Naive B cell (primary cell): ENCODE data around the gene NECTIN2. TPM values are rescaled to one million over a fixed set of nuclear protein-coding genes. Genes with fewer than 3 reads are reported as not detected.

Experiments
- ATAC-seq, 2 donors: fragments of 150-1000 bp; cut with Tn5 transposase; 2 replicates each; pipeline ENCODE4 v1.10.0; 2021; ENCODE audit warnings: low read depth in 2 of 2, mild to moderate bottlenecking in 2 of 2, moderate library complexity in 2 of 2
- DNase-seq: peaks from one replicate; pipeline ENCODE4 v3.0.0; 2022
- H3K27ac Mint-ChIP-seq, 6 donors: one replicate each; pipeline ENCODE4 v1.8.0; 2020 to 2022; ENCODE audit warnings: mild to moderate bottlenecking in 6 of 6, mixed read lengths in 6 of 6, moderate library complexity in 5 of 6, inconsistent platforms in 2 of 6
- H3K27me3 Mint-ChIP-seq, 3 donors: one replicate each; pipeline ENCODE4 v1.8.0; 2021 to 2022; ENCODE audit warnings: mixed read lengths in 3 of 3, mild to moderate bottlenecking in 1 of 3
- H3K36me3 Mint-ChIP-seq, 2 donors: one replicate each; pipeline ENCODE4 v1.8.0; 2020 to 2022; ENCODE audit warnings: mixed read lengths in 2 of 2, inconsistent platforms in 1 of 2, mild to moderate bottlenecking in 1 of 2
- H3K4me1 Mint-ChIP-seq, 3 donors: one replicate each; pipeline ENCODE4 v1.8.0; 2020 to 2022; ENCODE audit warnings: mixed read lengths in 3 of 3, inconsistent platforms in 1 of 3, mild to moderate bottlenecking in 1 of 3, moderate library complexity in 1 of 3
- H3K4me3 Mint-ChIP-seq, 8 donors: one replicate each; pipeline ENCODE4 v1.8.0; 2020 to 2022; ENCODE audit warnings: mild to moderate bottlenecking in 8 of 8, mixed read lengths in 8 of 8, moderate library complexity in 8 of 8, inconsistent platforms in 2 of 8
- H3K9me3 Mint-ChIP-seq, 7 donors: one replicate each; pipeline ENCODE4 v1.8.0; 2020 to 2022; ENCODE audit warnings: mixed read lengths in 7 of 7, mild to moderate bottlenecking in 5 of 7, inconsistent platforms in 2 of 7, moderate library complexity in 1 of 7
- polyA plus RNA-seq, 6 donors: library from polyadenylated mRNA; unstranded; fragments of 300-500 nt; fragmentation: Illumina TruSeq; gene quantifications; one replicate each; pipeline ENCODE4 v1.2.3, GENCODE V29; 2021; ENCODE audit warnings: low read depth in 6 of 6

Gene NECTIN2
- not detected for polyA plus RNA-seq

- Mint-ChIP-seq H3K4me3 (peak within 1 kb of the TSS; percentile 80 to 95 (median 90)), H3K27me3 (peaks cover 12 to 53% (median 47%) of the 10 kb centered on the region in 3 donors), H3K4me1 (peaks cover 26 to 35% (median 29%) of the 10 kb centered on the region in 3 donors), H3K9me3 (peaks cover 0 to 9% (median 6%) of the 10 kb centered on the region in 7 donors), H3K27ac (peak within 1 kb of the TSS; percentile 12 to 94 (median 80)), H3K36me3 (peaks cover 0 to 12% of the 10 kb centered on the region in 2 donors)
- ATAC-seq (peak; percentile 52 to 57), DNase-seq (peak; percentile 51)
Observed at GRCh38 chr19:44845612-44846454, at the start of gene NECTIN2. NECTIN2 (plus strand) TSS chr19:44846297; CDS start chr19:44846526, 229 bp downstream.

GRCh38 chr19:44796701-44797115 lies 49.4 kb upstream of the NECTIN2 start:
- Mint-ChIP-seq H3K36me3 (no peaks in the 10 kb centered on the region), H3K27ac (peak overlapping the region in 1 of 6 donors; percentile 68), H3K4me3 (peak overlapping the region in 5 of 8 donors; percentile 30 to 82 (median 74)), H3K27me3 (no peaks in the 10 kb centered on the region), H3K9me3 (no peaks in the 10 kb centered on the region), H3K4me1 (peaks cover 26 to 35% (median 28%) of the 10 kb centered on the region in 3 donors)
- ATAC-seq (no peak), DNase-seq (no peak)

- Mint-ChIP-seq H3K4me1 (peaks cover 20 to 28% (median 23%) of the 10 kb centered on the region in 3 donors), H3K27me3 (peaks cover 0 to 13% (median 7%) of the 10 kb centered on the region in 3 donors), H3K36me3 (no peaks in the 10 kb centered on the region), H3K9me3 (peaks cover 0 to 3% (median 0%) of the 10 kb centered on the region in 7 donors), H3K27ac (peak overlapping the region in 4 of 6 donors; percentile 37 to 69 (median 52)), H3K4me3 (peak overlapping the region in 2 of 8 donors; percentile 57 to 68)
- ATAC-seq (no peak), DNase-seq (no peak)
Observed at GRCh38 chr19:44799627-44800346, 46.3 kb upstream of the NECTIN2 start.

- Mint-ChIP-seq H3K4me1 (peaks cover 19 to 24% (median 22%) of the 10 kb centered on the region in 3 donors), H3K9me3 (peaks cover 0 to 3% (median 0%) of the 10 kb centered on the region in 7 donors), H3K27ac (peak overlapping the region in 2 of 6 donors; percentile 7 to 66), H3K27me3 (peaks cover 0 to 13% (median 7%) of the 10 kb centered on the region in 3 donors), H3K4me3 (no peak overlapping the region), H3K36me3 (no peaks in the 10 kb centered on the region)
- ATAC-seq = peak; percentile 97 to 98
- peak; percentile 61 for DNase-seq
Observed at GRCh38 chr19:44800461-44800860, 45.6 kb upstream of the NECTIN2 start.

GRCh38 chr19:44803442-44804428 lies 42.4 kb upstream of the NECTIN2 start:
- DNase-seq (no peak), ATAC-seq (no peak)
- peak overlapping the region in 1 of 6 donors; percentile 10 for H3K27ac Mint-ChIP-seq
- H3K4me1 Mint-ChIP-seq = peaks cover 12 to 16% (median 15%) of the 10 kb centered on the region in 3 donors
- H3K27me3 Mint-ChIP-seq = peaks cover 5 to 32% (median 14%) of the 10 kb centered on the region in 3 donors
- no peak overlapping the region for H3K4me3 Mint-ChIP-seq
- H3K36me3 Mint-ChIP-seq = no peaks in the 10 kb centered on the region
- peaks cover 0 to 3% (median 0%) of the 10 kb centered on the region in 7 donors for H3K9me3 Mint-ChIP-seq

GRCh38 chr19:44806291-44806690 lies 39.8 kb upstream of the NECTIN2 start:
- Mint-ChIP-seq H3K4me1 (peaks cover 6 to 11% (median 7%) of the 10 kb centered on the region in 3 donors), H3K27me3 (peaks cover 8 to 53% (median 31%) of the 10 kb centered on the region in 3 donors), H3K36me3 (no peaks in the 10 kb centered on the region), H3K9me3 (peaks cover 0 to 3% (median 0%) of the 10 kb centered on the region in 7 donors), H3K27ac (no peak overlapping the region), H3K4me3 (peak overlapping the region in 2 of 8 donors; percentile 0 to 54)
- no peak for DNase-seq
- no peak for ATAC-seq

GRCh38 chr19:44807162-44807561 lies 38.9 kb upstream of the NECTIN2 start:
- H3K4me1 Mint-ChIP-seq = peaks cover 7 to 11% (median 10%) of the 10 kb centered on the region in 3 donors
- no peaks in the 10 kb centered on the region for H3K36me3 Mint-ChIP-seq
- H3K4me3 Mint-ChIP-seq = no peak overlapping the region
- H3K27me3 Mint-ChIP-seq = peaks cover 9 to 61% (median 39%) of the 10 kb centered on the region in 3 donors
- peak overlapping the region in 1 of 6 donors; percentile 73 for H3K27ac Mint-ChIP-seq
- H3K9me3 Mint-ChIP-seq = peaks cover 0 to 3% (median 0%) of the 10 kb centered on the region in 7 donors
- ATAC-seq = no peak
- no peak for DNase-seq

- H3K4me3 Mint-ChIP-seq = peak overlapping the region in 5 of 8 donors; percentile 64 to 80 (median 66)
- ATAC-seq (no peak), DNase-seq (no peak)
- H3K27me3 Mint-ChIP-seq = peaks cover 9 to 56% (median 33%) of the 10 kb centered on the region in 3 donors
- H3K9me3 Mint-ChIP-seq = peaks cover 0 to 3% (median 0%) of the 10 kb centered on the region in 7 donors
- no peaks in the 10 kb centered on the region for H3K36me3 Mint-ChIP-seq
- H3K4me1 Mint-ChIP-seq = peaks cover 7 to 11% (median 10%) of the 10 kb centered on the region in 3 donors
- peak overlapping the region in 1 of 6 donors; percentile 31 for H3K27ac Mint-ChIP-seq
Observed at GRCh38 chr19:44807652-44808462, 38.2 kb upstream of the NECTIN2 start.

GRCh38 chr19:44808463-44809371 lies 37.4 kb upstream of the NECTIN2 start, which contains the start of gene BCAM:
BCAM (plus strand) TSS chr19:44809103; CDS start chr19:44809125, 22 bp downstream.
- H3K4me3 Mint-ChIP-seq = peak within 1 kb of the TSS in 7 of 8 donors; percentile 9 to 87 (median 66)
- H3K27ac Mint-ChIP-seq = peak within 1 kb of the TSS in 2 of 6 donors; percentile 31 to 93
- DNase-seq = no peak
- peaks cover 7 to 11% (median 10%) of the 10 kb centered on the region in 3 donors for H3K4me1 Mint-ChIP-seq
- H3K27me3 Mint-ChIP-seq = peaks cover 11 to 53% (median 33%) of the 10 kb centered on the region in 3 donors
- peak; percentile 51 to 53 for ATAC-seq
- H3K36me3 Mint-ChIP-seq = no peaks in the 10 kb centered on the region
- H3K9me3 Mint-ChIP-seq = peaks cover 0 to 3% (median 0%) of the 10 kb centered on the region in 7 donors

- no peak overlapping the region for H3K27ac Mint-ChIP-seq
- peak overlapping the region in 4 of 8 donors; percentile 9 to 87 (median 52) for H3K4me3 Mint-ChIP-seq
- H3K4me1 Mint-ChIP-seq = peaks cover 7 to 11% (median 10%) of the 10 kb centered on the region in 3 donors
- no peaks in the 10 kb centered on the region for H3K9me3 Mint-ChIP-seq
- ATAC-seq = no peak
- peaks cover 14 to 56% (median 33%) of the 10 kb centered on the region in 3 donors for H3K27me3 Mint-ChIP-seq
- DNase-seq = no peak
- H3K36me3 Mint-ChIP-seq = no peaks in the 10 kb centered on the region
Observed at GRCh38 chr19:44809577-44810233, 36.4 kb upstream of the NECTIN2 start.
